Measurements from ENCODE around the gene KNSTRN. TPM values are rescaled to one million over a fixed set of nuclear protein-coding genes. Genes with fewer than 3 reads are reported as not detected.

KNSTRN gene
- polyA plus RNA-seq, 2 of the 4 experiments (the other 2 are of a cell fraction): 48.0 to 50.3 TPM

DNA sequence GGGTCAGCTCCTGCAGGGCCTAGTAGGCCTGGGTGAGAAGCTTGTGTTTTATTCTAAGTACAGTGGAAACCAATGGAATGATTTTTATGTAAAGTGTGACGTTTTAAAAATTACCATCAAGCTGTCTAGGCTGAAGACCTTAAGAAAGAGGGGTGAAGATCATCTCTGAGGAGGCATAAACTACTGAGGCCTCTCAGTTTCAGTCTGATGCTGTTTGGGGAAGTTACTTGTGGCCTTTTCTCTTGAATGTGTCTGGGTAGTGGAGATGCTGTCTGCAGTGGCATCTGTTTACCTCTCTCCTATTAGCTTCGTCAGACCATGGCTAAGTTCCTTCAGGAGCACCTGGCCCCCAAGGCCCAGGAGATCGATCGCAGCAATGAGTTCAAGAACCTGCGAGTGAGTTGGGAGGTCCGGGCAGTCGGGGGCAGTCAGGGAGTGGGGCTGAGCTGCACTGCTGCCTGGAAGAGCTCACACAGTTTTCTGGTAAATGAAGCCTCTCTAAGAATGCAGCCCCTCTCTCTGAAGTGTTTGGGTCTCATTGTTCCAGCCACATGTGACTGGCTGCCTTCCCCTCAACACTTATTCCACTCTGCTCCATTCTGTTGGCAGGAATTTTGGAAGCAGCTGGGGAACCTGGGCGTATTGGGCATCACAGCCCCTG, 24.9 kb downstream of the KNSTRN start (continued):
- no peak for TF ChIP-seq HMGXB4 (CRISPR knock-in tag; IDR thresholded peaks at IDR 0.05; ENCODE audit: borderline replicate concordance)
- TF ChIP-seq, protein P1, sequence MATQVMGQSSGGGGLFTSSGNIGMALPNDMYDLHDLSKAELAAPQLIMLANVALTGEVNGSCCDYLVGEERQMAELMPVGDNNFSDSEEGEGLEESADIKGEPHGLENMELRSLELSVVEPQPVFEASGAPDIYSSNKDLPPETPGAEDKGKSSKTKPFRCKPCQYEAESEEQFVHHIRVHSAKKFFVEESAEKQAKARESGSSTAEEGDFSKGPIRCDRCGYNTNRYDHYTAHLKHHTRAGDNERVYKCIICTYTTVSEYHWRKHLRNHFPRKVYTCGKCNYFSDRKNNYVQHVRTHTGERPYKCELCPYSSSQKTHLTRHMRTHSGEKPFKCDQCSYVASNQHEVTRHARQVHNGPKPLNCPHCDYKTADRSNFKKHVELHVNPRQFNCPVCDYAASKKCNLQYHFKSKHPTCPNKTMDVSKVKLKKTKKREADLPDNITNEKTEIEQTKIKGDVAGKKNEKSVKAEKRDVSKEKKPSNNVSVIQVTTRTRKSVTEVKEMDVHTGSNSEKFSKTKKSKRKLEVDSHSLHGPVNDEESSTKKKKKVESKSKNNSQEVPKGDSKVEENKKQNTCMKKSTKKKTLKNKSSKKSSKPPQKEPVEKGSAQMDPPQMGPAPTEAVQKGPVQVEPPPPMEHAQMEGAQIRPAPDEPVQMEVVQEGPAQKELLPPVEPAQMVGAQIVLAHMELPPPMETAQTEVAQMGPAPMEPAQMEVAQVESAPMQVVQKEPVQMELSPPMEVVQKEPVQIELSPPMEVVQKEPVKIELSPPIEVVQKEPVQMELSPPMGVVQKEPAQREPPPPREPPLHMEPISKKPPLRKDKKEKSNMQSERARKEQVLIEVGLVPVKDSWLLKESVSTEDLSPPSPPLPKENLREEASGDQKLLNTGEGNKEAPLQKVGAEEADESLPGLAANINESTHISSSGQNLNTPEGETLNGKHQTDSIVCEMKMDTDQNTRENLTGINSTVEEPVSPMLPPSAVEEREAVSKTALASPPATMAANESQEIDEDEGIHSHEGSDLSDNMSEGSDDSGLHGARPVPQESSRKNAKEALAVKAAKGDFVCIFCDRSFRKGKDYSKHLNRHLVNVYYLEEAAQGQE (IDR thresholded peaks at IDR 0.05): no peak
- no peak for TF ChIP-seq PHF8 (IDR thresholded peaks at IDR 0.05; ENCODE audit: borderline replicate concordance, low read depth)
- no peak for TF ChIP-seq RAD21 (conservative IDR thresholded peaks at IDR 0.05 in 1 of 2, IDR thresholded peaks at IDR 0.05 in 1 of 2)
- TF ChIP-seq FOSL2 (IDR thresholded peaks at IDR 0.05): no peak
- TF ChIP-seq FOSL2 (CRISPR knock-in tag; IDR thresholded peaks at IDR 0.05): no peak

GRCh38 chr15:40409366-40409765, 26.8 kb downstream of the KNSTRN start:
- peaks cover 2% of the 10 kb centered on the region; the same call in 1 of the 3 replicates for H3K4me1 ChIP-seq
- no peak overlapping the region for H3K4me2 ChIP-seq
- WGBS (ENCODE audit: missing lambda C conversion rate): 70% methylated on average over 3 of the region's 3 CpGs
- ATAC-seq: no peak
- no peak overlapping the region for H3K4me3 ChIP-seq
- ChIA-PET CTCF (interaction anchor here (1.5 kb wide), 1 partner anchor 65 kb away, joined by 4 read pairs; no protein-coding TSS in a partner anchor), POLR2A (no interaction called here)
- no peak for TF ChIP-seq NFE2L2 (conservative IDR thresholded peaks at IDR 0.05; ENCODE audit: low read length)
- TF ChIP-seq ELK1 (IDR thresholded peaks at IDR 0.05; ENCODE audit: low read depth, low read length): no peak
- no peak for TF ChIP-seq ESRRA (IDR thresholded peaks at IDR 0.05; ENCODE audit: borderline replicate concordance, low read length)
- DNase-seq (ENCODE audit: low read depth in 1 of 2, low spot score in 1 of 2): no peak
- no peak overlapping the region for H3K27ac ChIP-seq
- no peaks in the 10 kb centered on the region for H3K9me3 ChIP-seq
- no peak for FAIRE-seq

- Histone ChIP-seq H3K4me3 (no peak overlapping the region), H3K4me1 (no peaks in the 10 kb centered on the region), H3K4me2 (no peak overlapping the region), H3K9me3 (no peaks in the 10 kb centered on the region), H3K27ac (no peak overlapping the region)
- FAIRE-seq: no peak
- no peak for DNase-seq (ENCODE audit: low read depth in 1 of 2, low spot score in 1 of 2)
- ChIA-PET CTCF (interaction anchor here (1.6 to 5.2 kb wide), 3 partner anchors 11 to 66 kb away, joined by 7 to 27 read pairs (median 7); no protein-coding TSS in a partner anchor), POLR2A (no interaction called here)
- WGBS (ENCODE audit: missing lambda C conversion rate): 90% methylated on average over 10 of the region's 11 CpGs
- ATAC-seq: no peak
- no peak for TF ChIP-seq FOSL2 (IDR thresholded peaks at IDR 0.05)
- no peak for TF ChIP-seq FOSL2 (CRISPR knock-in tag; IDR thresholded peaks at IDR 0.05)
- TF ChIP-seq RFX5 (IDR thresholded peaks at IDR 0.05): no peak
- no peak for TF ChIP-seq JUN (IDR thresholded peaks at IDR 0.05)
- TF ChIP-seq HMGXB4 (CRISPR knock-in tag; IDR thresholded peaks at IDR 0.05; ENCODE audit: borderline replicate concordance): no peak
- TF ChIP-seq NPAS2 (CRISPR knock-in tag; IDR thresholded peaks at IDR 0.05; ENCODE audit: borderline replicate concordance): no peak
- no peak for TF ChIP-seq KDM5A (IDR thresholded peaks at IDR 0.05)
- no peak for TF ChIP-seq HES2 (IDR thresholded peaks at IDR 0.05)
- TF ChIP-seq CHD2 (IDR thresholded peaks at IDR 0.05; ENCODE audit: low read length, partially characterized antibody): no peak
- TF ChIP-seq NFE2L2 (conservative IDR thresholded peaks at IDR 0.05; ENCODE audit: low read length): no peak
- TF ChIP-seq PHF8 (IDR thresholded peaks at IDR 0.05; ENCODE audit: borderline replicate concordance, low read depth): no peak
- TF ChIP-seq, protein P2, sequence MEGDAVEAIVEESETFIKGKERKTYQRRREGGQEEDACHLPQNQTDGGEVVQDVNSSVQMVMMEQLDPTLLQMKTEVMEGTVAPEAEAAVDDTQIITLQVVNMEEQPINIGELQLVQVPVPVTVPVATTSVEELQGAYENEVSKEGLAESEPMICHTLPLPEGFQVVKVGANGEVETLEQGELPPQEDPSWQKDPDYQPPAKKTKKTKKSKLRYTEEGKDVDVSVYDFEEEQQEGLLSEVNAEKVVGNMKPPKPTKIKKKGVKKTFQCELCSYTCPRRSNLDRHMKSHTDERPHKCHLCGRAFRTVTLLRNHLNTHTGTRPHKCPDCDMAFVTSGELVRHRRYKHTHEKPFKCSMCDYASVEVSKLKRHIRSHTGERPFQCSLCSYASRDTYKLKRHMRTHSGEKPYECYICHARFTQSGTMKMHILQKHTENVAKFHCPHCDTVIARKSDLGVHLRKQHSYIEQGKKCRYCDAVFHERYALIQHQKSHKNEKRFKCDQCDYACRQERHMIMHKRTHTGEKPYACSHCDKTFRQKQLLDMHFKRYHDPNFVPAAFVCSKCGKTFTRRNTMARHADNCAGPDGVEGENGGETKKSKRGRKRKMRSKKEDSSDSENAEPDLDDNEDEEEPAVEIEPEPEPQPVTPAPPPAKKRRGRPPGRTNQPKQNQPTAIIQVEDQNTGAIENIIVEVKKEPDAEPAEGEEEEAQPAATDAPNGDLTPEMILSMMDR (IDR thresholded peaks at IDR 0.05): no peak
- no peak for TF ChIP-seq SMC3 (IDR thresholded peaks at IDR 0.05)
- TF ChIP-seq MAZ (IDR thresholded peaks at IDR 0.05; ENCODE audit: borderline replicate concordance, low read depth, low read length): no peak
- no peak for TF ChIP-seq JUNB (IDR thresholded peaks at IDR 0.05)
- TF ChIP-seq FOXS1 (CRISPR knock-in tag; IDR thresholded peaks at IDR 0.05): no peak
- no peak for TF ChIP-seq MAFK (IDR thresholded peaks at IDR 0.05; ENCODE audit: partially characterized antibody)
- TF ChIP-seq GATA3 (IDR thresholded peaks at IDR 0.05; ENCODE audit: borderline replicate concordance): no peak
These were observed 28.0 kb downstream of the KNSTRN start for GRCh38 chr15:40410476-40410875.

Measured in A549 (cell line).